OCI-LY7 (cell line): Measurements from ENCODE around the gene ASB14. TPM values are rescaled to one million over a fixed set of nuclear protein-coding genes. Genes with fewer than 3 reads are reported as not detected.
"Not testable (repeated sequence)": the region's sequence is repeated elsewhere in the genome, so short reads cannot be mapped to it uniquely, and the experiment has no call there.

Source experiments
- Bru-seq: library from RNA; stranded (reverse); fragments of 400-500 nt; gene quantifications from one replicate; lab custom pipeline; 2021; lab: Mats Ljungman, UMichigan
- BruChase-seq, 2 experiments: library from RNA; stranded (reverse); fragments of 400-500 nt; gene quantifications; one replicate each; lab custom pipeline; 2021; lab: Mats Ljungman, UMichigan
- BruUV-seq: library from RNA; stranded (reverse); fragments of 400-500 nt; replicated peaks from 2 replicates; lab custom pipeline; 2021; lab: Mats Ljungman, UMichigan
- CTCF ChIA-PET: fragments of 300-600 bp; sonication (Branson Sonifier 250); formaldehyde crosslinking; loops from one replicate; lab custom pipeline; 2022; ENCODE audit warnings: antibody characterized with exemption; ENCODE audit not compliant: unreplicated experiment; lab: Charles Lee
- POLR2A ChIA-PET: fragments of 300-600 bp; sonication (Branson Sonifier 250); formaldehyde crosslinking; loops from one replicate; lab custom pipeline; 2022; ENCODE audit warnings: antibody characterized with exemption; lab: Charles Lee
- DNase-seq: peaks from one replicate; pipeline ENCODE4 v3.0.0-alpha.2; 2015; ENCODE audit warnings: low spot score
- H2AFZ ChIP-seq: fragments of 200-600 bp; sonication (generic), shearing (Covaris generic); 2 replicates; pipeline ENCODE4 v1.6.1; 2014; ENCODE audit warnings: mild to moderate bottlenecking, antibody characterized with exemption, low read length, moderate library complexity
- H3K27ac ChIP-seq: fragments of 200-600 bp; sonication (generic); 2 replicates; pipeline ENCODE4 v1.5.1; 2014; ENCODE audit warnings: mixed run types, low read depth, mild to moderate bottlenecking, moderate library complexity, low read length, inconsistent platforms; ENCODE audit not compliant: poor library complexity, severe bottlenecking
- H3K36me3 ChIP-seq: fragments of 200-600 bp; sonication (generic); 2 replicates; pipeline ENCODE4 v1.6.1; 2014; ENCODE audit warnings: mild to moderate bottlenecking, antibody characterized with exemption, low read length, moderate library complexity, mixed read lengths; ENCODE audit not compliant: insufficient read depth
- H3K4me1 ChIP-seq: fragments of 200-600 bp; sonication (generic); 2 replicates; pipeline ENCODE4 v1.5.1; 2014; ENCODE audit warnings: mild to moderate bottlenecking, low read length; ENCODE audit not compliant: insufficient read depth, poor library complexity, severe bottlenecking
- H3K4me2 ChIP-seq: fragments of 200-600 bp; sonication (generic); 2 replicates; pipeline ENCODE4 v1.6.1; 2014; ENCODE audit warnings: mild to moderate bottlenecking, low read length
- H3K4me3 ChIP-seq: fragments of 200-600 bp; sonication (generic); 2 replicates; pipeline ENCODE4 v1.5.1; 2014; ENCODE audit warnings: mild to moderate bottlenecking, low read depth, low read length; ENCODE audit not compliant: poor library complexity, severe bottlenecking
- H3K79me2 ChIP-seq: fragments of 200-600 bp; sonication (generic); 2 replicates; pipeline ENCODE4 v1.6.1; 2016; ENCODE audit warnings: low read depth, mild to moderate bottlenecking, low read length, moderate library complexity, mixed read lengths; ENCODE audit not compliant: insufficient read depth
- H3K9me2 ChIP-seq: fragments of 200-600 bp; sonication (generic); 2 replicates; pipeline ENCODE4 v1.6.1; 2016; ENCODE audit warnings: mild to moderate bottlenecking, low read length, mixed read lengths; ENCODE audit not compliant: insufficient read depth
- H3K9me3 ChIP-seq: fragments of 200-600 bp; sonication (generic); 2 replicates; pipeline ENCODE4 v1.6.1; 2014; ENCODE audit warnings: mild to moderate bottlenecking, mixed run types, low read length, mixed read lengths
- H4K20me1 ChIP-seq: fragments of 200-600 bp; sonication (generic); 2 replicates; pipeline ENCODE4 v1.6.1; 2014; ENCODE audit warnings: mild to moderate bottlenecking, antibody characterized with exemption, low read length, moderate library complexity, mixed read lengths; ENCODE audit not compliant: insufficient read depth
- EZH2phosphoT487 ChIP-seq: fragments of 200-600 bp; sonication (generic); IDR thresholded peaks from 2 replicates; pipeline ENCODE4 v1.6.1; 2018; ENCODE audit warnings: low read depth, borderline replicate concordance, mild to moderate bottlenecking, mixed run types, antibody characterized with exemption, low read length, moderate library complexity, mixed read lengths
- intact Hi-C: fragments of 100-400 bp; cut with micrococcal nuclease; formaldehyde crosslinking; loops from one replicate; pipeline ENCODE4 v1.10.0; 2022; ENCODE audit not compliant: unreplicated experiment
- long read RNA-seq: library from polyadenylated mRNA; stranded (forward); transcript quantifications from one replicate; pipeline ENCODE4 v2.0.0, GENCODE V29; 2022
- total RNA-seq, 2 experiments: library from RNA; depleted of rRNA in 1 of 2; stranded (reverse); fragments of >200 nt in 1 of 2; shearing (Covaris generic) in 1 of 2; gene quantifications; 2 replicates each; pipeline ENCODE4 v1.2.3, GENCODE V29; 2014 to 2022
- TF ChIP-seq, protein P1 (sequence below): fragments of 200-600 bp; sonication (generic); conservative IDR thresholded peaks from 2 replicates; pipeline ENCODE4 v1.5.1; 2014; ENCODE audit warnings: mild to moderate bottlenecking, antibody characterized with exemption, low read length, moderate library complexity, mixed read lengths

The ASB14 gene
- total RNA-seq (2014; rRNA removed; shearing (Covaris generic)) (0.06 and 0.18 TPM in 2 replicates), total RNA-seq (2022) (not detected in 2 replicates), Bru-seq, nascent RNA (percentile 9 among the genes with signal in this experiment), BruChase-seq, experiment 1, labeled RNA remaining after a 6-hour chase (percentile 12 among the genes with signal in this experiment), BruChase-seq, experiment 2, labeled RNA remaining after a 2-hour chase (not detected)
- long read RNA-seq, partial matches to known transcripts = 0 of 1 reads
- long read RNA-seq, other reads (novel, unspliced or antisense) = 1 of 1 reads

DNA sequence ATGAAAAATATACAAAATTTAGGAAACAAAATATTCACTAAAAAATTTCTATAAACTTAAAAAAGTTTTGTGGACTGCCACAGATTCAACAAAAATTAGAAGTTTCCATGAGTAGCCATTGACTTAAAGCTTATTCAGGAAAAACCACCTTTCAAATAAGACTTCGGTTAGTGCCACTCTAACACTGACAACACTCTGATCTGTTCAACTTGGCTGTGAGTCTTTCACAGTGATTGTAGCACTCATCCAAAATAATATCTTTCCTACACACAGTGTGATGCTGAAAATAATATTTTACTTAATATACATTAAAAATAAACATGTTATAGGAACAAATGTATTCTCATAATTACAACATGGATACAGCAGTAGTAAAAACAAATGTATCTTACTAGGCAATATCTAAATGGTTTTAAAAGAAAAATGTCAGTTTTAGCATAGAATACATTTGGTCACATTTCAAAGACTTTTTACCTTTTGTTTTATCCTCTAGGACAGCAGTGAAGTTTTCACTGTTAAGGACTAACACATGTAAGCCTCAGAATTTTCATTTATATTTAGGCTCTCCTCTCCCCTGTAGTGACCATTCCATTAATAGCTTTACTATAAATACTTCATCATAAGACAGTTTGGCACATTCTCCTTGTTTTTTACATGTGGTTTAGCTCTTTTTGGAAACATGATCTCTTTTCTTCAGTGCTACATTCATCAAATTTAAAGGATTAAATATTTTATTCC lies at the start of gene ASB14:
Gene ASB14 (minus strand): TSS at position 527 of the 738 bp plus-strand sequence. CDS start 652 bp downstream, outside the sequence.
- TF ChIP-seq, protein P1, sequence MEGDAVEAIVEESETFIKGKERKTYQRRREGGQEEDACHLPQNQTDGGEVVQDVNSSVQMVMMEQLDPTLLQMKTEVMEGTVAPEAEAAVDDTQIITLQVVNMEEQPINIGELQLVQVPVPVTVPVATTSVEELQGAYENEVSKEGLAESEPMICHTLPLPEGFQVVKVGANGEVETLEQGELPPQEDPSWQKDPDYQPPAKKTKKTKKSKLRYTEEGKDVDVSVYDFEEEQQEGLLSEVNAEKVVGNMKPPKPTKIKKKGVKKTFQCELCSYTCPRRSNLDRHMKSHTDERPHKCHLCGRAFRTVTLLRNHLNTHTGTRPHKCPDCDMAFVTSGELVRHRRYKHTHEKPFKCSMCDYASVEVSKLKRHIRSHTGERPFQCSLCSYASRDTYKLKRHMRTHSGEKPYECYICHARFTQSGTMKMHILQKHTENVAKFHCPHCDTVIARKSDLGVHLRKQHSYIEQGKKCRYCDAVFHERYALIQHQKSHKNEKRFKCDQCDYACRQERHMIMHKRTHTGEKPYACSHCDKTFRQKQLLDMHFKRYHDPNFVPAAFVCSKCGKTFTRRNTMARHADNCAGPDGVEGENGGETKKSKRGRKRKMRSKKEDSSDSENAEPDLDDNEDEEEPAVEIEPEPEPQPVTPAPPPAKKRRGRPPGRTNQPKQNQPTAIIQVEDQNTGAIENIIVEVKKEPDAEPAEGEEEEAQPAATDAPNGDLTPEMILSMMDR = no peak
- no peak for TF ChIP-seq EZH2phosphoT487
- Histone ChIP-seq H4K20me1 (no peaks in the 10 kb centered on the region), H3K9me2 (no peaks in the 10 kb centered on the region), H2AFZ (no peak within 1 kb of the TSS), H3K27ac (no peak within 1 kb of the TSS), H3K36me3 (no peaks in the 10 kb centered on the region), H3K79me2 (no peaks in the 10 kb centered on the region), H3K4me1 (no peaks in the 10 kb centered on the region), H3K4me3 (no peak within 1 kb of the TSS), H3K4me2 (no peak within 1 kb of the TSS), H3K9me3 (no peaks in the 10 kb centered on the region)
- no peak for DNase-seq
- BruUV-seq = no TSS peak
- intact Hi-C loops = no loop called here
- ChIA-PET POLR2A (interaction anchor here (0.5 kb wide), 1 partner anchor 9 kb away, joined by 3 read pairs; no protein-coding TSS in a partner anchor), CTCF (no interaction called here)

DNA sequence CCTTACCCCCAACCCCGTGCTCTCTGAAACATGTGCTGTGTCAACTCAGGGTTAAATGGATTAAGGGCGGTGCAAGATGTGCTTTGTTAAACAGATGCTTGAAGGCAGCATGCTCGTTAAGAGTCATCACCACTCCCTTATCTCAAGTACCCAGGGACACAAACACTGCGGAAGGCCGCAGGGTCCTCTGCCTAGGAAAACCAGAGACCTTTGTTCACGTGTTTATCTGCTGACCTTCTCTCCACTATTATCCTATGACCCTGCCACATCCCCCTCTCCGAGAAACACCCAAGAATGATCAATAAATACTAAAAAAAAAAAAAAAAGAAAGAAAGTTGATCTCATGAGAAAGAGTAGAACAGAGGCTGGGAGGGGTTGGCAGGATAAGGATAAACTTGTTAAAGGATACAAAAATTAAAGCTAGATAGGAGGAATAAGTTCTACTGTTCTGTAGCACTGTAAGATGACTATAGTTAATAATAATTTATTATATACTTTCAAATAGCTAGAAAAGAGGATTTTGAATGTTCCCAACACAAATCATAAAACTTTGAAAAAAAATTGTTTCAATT lies 46.7 kb upstream of the ASB14 start:
- H2AFZ ChIP-seq, CTCF ChIA-PET, intact Hi-C loops: not testable (repeated sequence)

DNA sequence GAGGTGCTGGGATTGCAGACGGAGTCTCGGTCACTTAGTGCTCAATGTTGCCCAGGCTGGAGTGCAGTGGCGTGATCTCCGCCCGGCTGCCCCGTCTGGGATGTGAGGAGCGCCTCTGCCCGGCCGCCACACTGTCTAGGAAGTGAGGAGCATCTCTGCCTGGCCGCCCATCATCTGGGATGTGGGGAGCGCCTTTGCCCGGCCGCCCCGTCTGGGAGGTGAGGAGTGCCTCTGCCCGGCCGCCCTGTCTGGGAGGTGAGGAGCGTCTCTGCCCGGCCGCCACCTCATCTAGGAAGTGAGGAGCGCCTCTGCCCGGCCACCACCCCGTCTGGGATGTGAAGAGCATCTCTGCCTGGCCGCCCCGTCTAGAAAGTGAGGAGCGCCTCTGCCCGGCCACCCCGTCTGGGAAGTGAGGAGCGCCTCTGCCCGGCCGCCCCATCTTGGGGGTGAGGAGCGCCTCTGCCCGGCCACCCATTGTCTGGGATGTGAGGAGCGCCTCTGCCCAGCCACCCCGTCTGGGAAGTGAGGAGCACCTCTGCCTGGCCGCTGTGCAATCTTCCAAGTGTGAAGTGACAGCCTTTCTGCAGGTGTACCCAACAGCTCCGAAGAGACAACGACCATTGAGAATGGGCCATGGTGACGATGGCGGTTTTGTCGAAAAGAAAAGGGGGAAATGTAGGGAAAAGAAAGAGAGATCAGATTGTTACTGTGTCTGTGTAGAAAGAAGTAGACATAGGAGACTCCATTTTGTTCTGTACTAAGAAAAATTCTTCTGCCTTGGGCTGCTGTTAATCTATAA lies 46.0 kb upstream of the ASB14 start:
- H3K9me2 ChIP-seq, DNase-seq, H3K4me1 ChIP-seq, BruUV-seq, H3K36me3 ChIP-seq, H4K20me1 ChIP-seq, H3K27ac ChIP-seq, CTCF ChIA-PET, H3K4me2 ChIP-seq, intact Hi-C loops, H3K9me3 ChIP-seq, H2AFZ ChIP-seq, H3K4me3 ChIP-seq, H3K79me2 ChIP-seq: not testable (repeated sequence)
- POLR2A ChIA-PET = interaction anchor here (0.7 kb wide), 1 partner anchor 17 kb away, joined by 3 read pairs; no protein-coding TSS in a partner anchor

More for the DNA sequence above, 46.7 kb upstream of the ASB14 start:
- DNase-seq, H3K27ac ChIP-seq, H3K9me3 ChIP-seq, H3K4me2 ChIP-seq, H3K4me1 ChIP-seq, H3K9me2 ChIP-seq, H3K79me2 ChIP-seq, BruUV-seq, H4K20me1 ChIP-seq, H3K4me3 ChIP-seq, H3K36me3 ChIP-seq: not testable (repeated sequence)
- POLR2A ChIA-PET = interaction anchor here (0.7 kb wide), 2 partner anchors 18 to 171 kb away, joined by 3 read pairs; no protein-coding TSS in a partner anchor
